HepG2 (cell line): ENCODE measurements around the gene ETV2. TPM values are rescaled to one million over a fixed set of nuclear protein-coding genes. Genes with fewer than 3 reads are reported as not detected.

ENCODE experiments used
- BRD4 ChIP-seq: sonication (generic); formaldehyde crosslinking; IDR thresholded peaks from 2 replicates; pipeline ENCODE4 v1.4.0; 2020; ENCODE audit warnings: missing genetic modification reagents
- CBX5 ChIP-seq: sonication (generic); formaldehyde crosslinking; IDR thresholded peaks from 2 replicates; pipeline ENCODE4 v1.4.0; 2020; ENCODE audit warnings: missing genetic modification reagents, borderline replicate concordance
- DRAP1 ChIP-seq: IDR thresholded peaks from 2 replicates; pipeline ENCODE4 v1.6.1; 2016; ENCODE audit warnings: missing genetic modification reagents, missing compliant biosample characterization
- FOXJ3 ChIP-seq: sonication (generic); formaldehyde crosslinking; IDR thresholded peaks from 2 replicates; pipeline ENCODE4 v1.4.0; 2020; ENCODE audit warnings: missing genetic modification reagents, mild to moderate bottlenecking, borderline replicate concordance
- HMG20B ChIP-seq: conservative IDR thresholded peaks from 2 replicates; pipeline ENCODE4 v1.6.1; 2016; ENCODE audit warnings: missing genetic modification reagents, missing compliant biosample characterization
- HNRNPL ChIP-seq: fragments of 200-400 bp; formaldehyde crosslinking; IDR thresholded peaks from 2 replicates; pipeline ENCODE4 v1.6.1; 2017; ENCODE audit warnings: mild to moderate bottlenecking, low read depth, low read length
- IKZF4 ChIP-seq: sonication (generic); formaldehyde crosslinking; IDR thresholded peaks from 2 replicates; pipeline ENCODE4 v1.5.1; 2020; ENCODE audit warnings: borderline replicate concordance, mild to moderate bottlenecking, low read depth, missing genetic modification reagents; ENCODE audit errors: not compliant biosample characterization
- JUN ChIP-seq: sonication (generic); formaldehyde crosslinking; IDR thresholded peaks from 2 replicates; pipeline ENCODE4 v1.4.0; 2020; ENCODE audit warnings: mild to moderate bottlenecking, missing genetic modification reagents
- JUNB ChIP-seq: sonication (generic); formaldehyde crosslinking; IDR thresholded peaks from 2 replicates; pipeline ENCODE4 v1.8.0; 2022; ENCODE audit warnings: missing genetic modification reagents, mild to moderate bottlenecking, borderline replicate concordance
- NFATC3 ChIP-seq: sonication (generic); formaldehyde crosslinking; IDR thresholded peaks from 2 replicates; pipeline ENCODE4 v1.5.1; 2020; ENCODE audit warnings: mild to moderate bottlenecking, missing genetic modification reagents
- REL ChIP-seq: sonication (generic); formaldehyde crosslinking; conservative IDR thresholded peaks from 2 replicates; pipeline ENCODE4 v1.8.0; 2022; ENCODE audit warnings: mild to moderate bottlenecking, missing genetic modification reagents, moderate library complexity
- RFXAP ChIP-seq: sonication (generic); formaldehyde crosslinking; IDR thresholded peaks from 2 replicates; pipeline ENCODE4 v1.4.0; 2020; ENCODE audit warnings: missing genetic modification reagents, borderline replicate concordance
- SIX4 ChIP-seq: sonication (generic); formaldehyde crosslinking; IDR thresholded peaks from 2 replicates; pipeline ENCODE4 v1.4.0; 2020; ENCODE audit warnings: missing genetic modification reagents
- TCF7L2 ChIP-seq: IDR thresholded peaks from 2 replicates; pipeline ENCODE4 v1.6.1; 2011; ENCODE audit warnings: mild to moderate bottlenecking, low read depth, low read length, moderate library complexity
- TEAD3 ChIP-seq: optimal IDR thresholded peaks from 2 replicates; pipeline ENCODE3; 2016; ENCODE audit warnings: borderline replicate concordance
- ZFP1 ChIP-seq: IDR thresholded peaks from 2 replicates; pipeline ENCODE4 v1.6.1; 2016
- ZFP36L2 ChIP-seq: sonication (generic); formaldehyde crosslinking; IDR thresholded peaks from 2 replicates; pipeline ENCODE4 v1.4.0; 2020; ENCODE audit warnings: missing genetic modification reagents
- ZNF263 ChIP-seq: sonication (generic); formaldehyde crosslinking; IDR thresholded peaks from 2 replicates; pipeline ENCODE4 v1.4.0; 2020; ENCODE audit warnings: missing genetic modification reagents
- ZNF354B ChIP-seq: sonication (generic); formaldehyde crosslinking; IDR thresholded peaks from 2 replicates; pipeline ENCODE4 v1.8.0; 2022; ENCODE audit warnings: mild to moderate bottlenecking, missing genetic modification reagents
- ZNF44 ChIP-seq: sonication (generic); formaldehyde crosslinking; IDR thresholded peaks from 2 replicates; pipeline ENCODE4 v1.5.1; 2020; ENCODE audit warnings: mild to moderate bottlenecking, missing genetic modification reagents
- ZNF660 ChIP-seq: sonication (generic); formaldehyde crosslinking; IDR thresholded peaks from 2 replicates; pipeline ENCODE4 v1.5.1; 2020; ENCODE audit warnings: mild to moderate bottlenecking, low read depth, missing genetic modification reagents, borderline replicate concordance
- ZNF75D ChIP-seq: sonication (generic); formaldehyde crosslinking; IDR thresholded peaks from 2 replicates; pipeline ENCODE4 v1.8.1; 2023; ENCODE audit warnings: missing genetic modification reagents, mild to moderate bottlenecking, borderline replicate concordance
- ZNF788 ChIP-seq: sonication (generic); formaldehyde crosslinking; IDR thresholded peaks from 2 replicates; pipeline ENCODE4 v1.5.0; 2020; ENCODE audit warnings: mild to moderate bottlenecking, missing genetic modification reagents, borderline replicate concordance
- polyA plus RNA-seq, 8 experiments: library from polyadenylated mRNA; depleted of rRNA in 3 of 8; stranded (reverse) in 7 of 8; unstranded in 1 of 8; fragments of >200 nt; fragmentation: Illumina TruSeq in 4 of 8; extraction: Trizol in 4 of 8; gene quantifications; 2 replicates each; pipeline versions ENCODE4 v1.2.1 to v1.2.3, GENCODE V29; 2011 to 2016; ENCODE audit warnings: low read depth in 4 of 8, missing spikeins in 1 of 8, mixed read lengths in 1 of 8; ENCODE audit not compliant: insufficient read depth in 1 of 8
- total RNA-seq, 5 experiments: library from RNA; depleted of rRNA; stranded (reverse); fragments of >200 nt; fragmentation: Illumina TruSeq; extraction: Trizol; gene quantifications; 2 replicates each; pipeline ENCODE4 v1.2.3, GENCODE V29; 2016; ENCODE audit warnings: low read depth in 1 of 5
- TF ChIP-seq, protein P1 (sequence below): fragments of 450-650 bp; IDR thresholded peaks from 2 replicates; pipeline ENCODE4 v1.6.1; 2016
- TF ChIP-seq, protein P2 (sequence below): sonication (generic); formaldehyde crosslinking; IDR thresholded peaks from 2 replicates; pipeline ENCODE4 v1.5.1; 2020; ENCODE audit warnings: missing genetic modification reagents, mild to moderate bottlenecking, borderline replicate concordance
- TF ChIP-seq, protein P3 (sequence below): sonication (generic); formaldehyde crosslinking; IDR thresholded peaks from 2 replicates; pipeline ENCODE4 v1.5.0; 2020; ENCODE audit warnings: missing genetic modification reagents
- TF ChIP-seq, protein P4 (sequence below): IDR thresholded peaks from 2 replicates; pipeline ENCODE4 v1.6.1; 2016

Gene ETV2
- total and polyA plus RNA-seq, 2 of the 13 experiments (the other 11 are each of a cell fraction or from before 2014, with no cell fraction given) = 0.07 to 0.20 TPM

GRCh38 chr19:35628565-35629331 is 12.8 kb upstream of the ETV2 start, which contains the start of gene RBM42 (continued):
- TF ChIP-seq, protein P1, sequence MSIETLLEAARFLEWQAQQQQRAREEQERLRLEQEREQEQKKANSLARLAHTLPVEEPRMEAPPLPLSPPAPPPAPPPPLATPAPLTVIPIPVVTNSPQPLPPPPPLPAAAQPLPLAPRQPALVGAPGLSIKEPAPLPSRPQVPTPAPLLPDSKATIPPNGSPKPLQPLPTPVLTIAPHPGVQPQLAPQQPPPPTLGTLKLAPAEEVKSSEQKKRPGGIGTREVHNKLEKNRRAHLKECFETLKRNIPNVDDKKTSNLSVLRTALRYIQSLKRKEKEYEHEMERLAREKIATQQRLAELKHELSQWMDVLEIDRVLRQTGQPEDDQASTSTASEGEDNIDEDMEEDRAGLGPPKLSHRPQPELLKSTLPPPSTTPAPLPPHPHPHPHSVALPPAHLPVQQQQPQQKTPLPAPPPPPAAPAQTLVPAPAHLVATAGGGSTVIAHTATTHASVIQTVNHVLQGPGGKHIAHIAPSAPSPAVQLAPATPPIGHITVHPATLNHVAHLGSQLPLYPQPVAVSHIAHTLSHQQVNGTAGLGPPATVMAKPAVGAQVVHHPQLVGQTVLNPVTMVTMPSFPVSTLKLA = peak; percentile 59
- TF ChIP-seq HNRNPL (0 out of 2 replicates have a peak, but pooled peaks have one; percentile 81), ZNF263 (CRISPR knock-in tag) (peak; percentile 86), ZNF660 (CRISPR knock-in tag) (no peak), BRD4 (CRISPR knock-in tag) (peak; percentile 82; the same call in 1 of the 2 replicates), ZFP36L2 (no peak), JUNB (CRISPR knock-in tag) (no peak), HMG20B (CRISPR knock-in tag) (0 out of 2 replicates have a peak, but pooled peaks have one; percentile 18), ZNF788 (CRISPR knock-in tag) (peak; percentile 85; the same call in 1 of the 2 replicates), IKZF4 (CRISPR knock-in tag) (no peak), ZNF44 (CRISPR knock-in tag) (peak; percentile 72; the same call in 1 of the 2 replicates), REL (CRISPR knock-in tag) (no peak), ZNF354B (no peak), TCF7L2 (no peak), ZFP1 (CRISPR knock-in tag) (peak; percentile 61; the same call in 1 of the 2 replicates), FOXJ3 (CRISPR knock-in tag) (peak; percentile 49; the same call in 1 of the 2 replicates), ZNF75D (CRISPR knock-in tag) (no peak), TEAD3 (peak; percentile 53), NFATC3 (CRISPR knock-in tag) (no peak), SIX4 (CRISPR knock-in tag) (0 out of 2 replicates have a peak, but pooled peaks have one; percentile 59), JUN (peak; percentile 75; the same call in 1 of the 2 replicates), CBX5 (peak; percentile 73; the same call in 1 of the 2 replicates), RFXAP (CRISPR knock-in tag) (peak; percentile 98), DRAP1 (CRISPR knock-in tag) (peak; percentile 76)
- TF ChIP-seq, protein P2, sequence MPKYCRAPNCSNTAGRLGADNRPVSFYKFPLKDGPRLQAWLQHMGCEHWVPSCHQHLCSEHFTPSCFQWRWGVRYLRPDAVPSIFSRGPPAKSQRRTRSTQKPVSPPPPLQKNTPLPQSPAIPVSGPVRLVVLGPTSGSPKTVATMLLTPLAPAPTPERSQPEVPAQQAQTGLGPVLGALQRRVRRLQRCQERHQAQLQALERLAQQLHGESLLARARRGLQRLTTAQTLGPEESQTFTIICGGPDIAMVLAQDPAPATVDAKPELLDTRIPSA (CRISPR knock-in tag) = no peak
- TF ChIP-seq, protein P3, sequence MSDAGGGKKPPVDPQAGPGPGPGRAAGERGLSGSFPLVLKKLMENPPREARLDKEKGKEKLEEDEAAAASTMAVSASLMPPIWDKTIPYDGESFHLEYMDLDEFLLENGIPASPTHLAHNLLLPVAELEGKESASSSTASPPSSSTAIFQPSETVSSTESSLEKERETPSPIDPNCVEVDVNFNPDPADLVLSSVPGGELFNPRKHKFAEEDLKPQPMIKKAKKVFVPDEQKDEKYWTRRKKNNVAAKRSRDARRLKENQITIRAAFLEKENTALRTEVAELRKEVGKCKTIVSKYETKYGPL (CRISPR knock-in tag) = peak; percentile 43; the same call in 1 of the 2 replicates
- TF ChIP-seq, protein P4, sequence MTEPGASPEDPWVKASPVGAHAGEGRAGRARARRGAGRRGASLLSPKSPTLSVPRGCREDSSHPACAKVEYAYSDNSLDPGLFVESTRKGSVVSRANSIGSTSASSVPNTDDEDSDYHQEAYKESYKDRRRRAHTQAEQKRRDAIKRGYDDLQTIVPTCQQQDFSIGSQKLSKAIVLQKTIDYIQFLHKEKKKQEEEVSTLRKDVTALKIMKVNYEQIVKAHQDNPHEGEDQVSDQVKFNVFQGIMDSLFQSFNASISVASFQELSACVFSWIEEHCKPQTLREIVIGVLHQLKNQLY (CRISPR knock-in tag) = 0 out of 2 replicates have a peak, but pooled peaks have one; percentile 27
